HEK293 (cell line): ENCODE measurements around the gene BRD2.

Experiments
- GLI4 ChIP-seq: fragments of 450-650 bp; formaldehyde crosslinking; IDR thresholded peaks from 2 replicates; pipeline ENCODE4 v1.5.1; 2016; ENCODE audit warnings: missing biosample characterization, missing genetic modification characterization
- MEIS1 ChIP-seq: sonication (generic); formaldehyde crosslinking; IDR thresholded peaks from 2 replicates; pipeline ENCODE4 v1.8.1; 2022; ENCODE audit warnings: missing genetic modification reagents, mild to moderate bottlenecking, borderline replicate concordance
- MYNN ChIP-seq: fragments of 450-650 bp; formaldehyde crosslinking; IDR thresholded peaks from 2 replicates; pipeline ENCODE4 v1.5.1; 2016; ENCODE audit warnings: missing biosample characterization, missing genetic modification characterization, borderline replicate concordance
- PRDM6 ChIP-seq: fragments of 450-650 bp; formaldehyde crosslinking; IDR thresholded peaks from 2 replicates; pipeline ENCODE4 v1.5.1; 2017; ENCODE audit warnings: missing biosample characterization, missing genetic modification characterization
- SP3 ChIP-seq: fragments of 450-650 bp; formaldehyde crosslinking; IDR thresholded peaks from 2 replicates; pipeline ENCODE4 v1.5.1; 2016; ENCODE audit warnings: missing biosample characterization, missing genetic modification characterization
- YY1 ChIP-seq: fragments of 450-650 bp; formaldehyde crosslinking; IDR thresholded peaks from 2 replicates; pipeline ENCODE4 v1.5.1; 2018; ENCODE audit warnings: missing biosample characterization, missing genetic modification characterization
- ZFP69B ChIP-seq: fragments of 450-650 bp; formaldehyde crosslinking; IDR thresholded peaks from 2 replicates; pipeline ENCODE4 v1.5.1; 2016; ENCODE audit warnings: missing biosample characterization, missing genetic modification characterization
- ZNF146 ChIP-seq: fragments of 450-650 bp; formaldehyde crosslinking; IDR thresholded peaks from 2 replicates; pipeline ENCODE4 v1.5.1; 2016; ENCODE audit warnings: missing biosample characterization, missing genetic modification characterization
- ZNF16 ChIP-seq: fragments of 450-650 bp; formaldehyde crosslinking; IDR thresholded peaks from 2 replicates; pipeline ENCODE4 v1.5.1; 2016; ENCODE audit warnings: low read depth, missing biosample characterization, missing genetic modification characterization
- ZNF366 ChIP-seq: fragments of 450-650 bp; formaldehyde crosslinking; conservative IDR thresholded peaks from 2 replicates; pipeline ENCODE4 v1.5.1; 2016; ENCODE audit warnings: missing biosample characterization, missing genetic modification characterization
- ZNF391 ChIP-seq: fragments of 450-650 bp; formaldehyde crosslinking; IDR thresholded peaks from 2 replicates; pipeline ENCODE4 v1.5.1; 2016; ENCODE audit warnings: low read depth, missing biosample characterization, missing genetic modification characterization, borderline replicate concordance
- ZNF426 ChIP-seq: fragments of 450-650 bp; formaldehyde crosslinking; IDR thresholded peaks from 2 replicates; pipeline ENCODE4 v1.5.1; 2017; ENCODE audit warnings: missing biosample characterization, missing genetic modification characterization, mild to moderate bottlenecking, inconsistent platforms, moderate library complexity
- ZNF433 ChIP-seq: fragments of 450-650 bp; formaldehyde crosslinking; IDR thresholded peaks from 2 replicates; pipeline ENCODE4 v1.5.1; 2016; ENCODE audit warnings: missing biosample characterization, missing genetic modification characterization, low read depth
- ZNF449 ChIP-seq: fragments of 450-650 bp; formaldehyde crosslinking; IDR thresholded peaks from 2 replicates; pipeline ENCODE4 v1.5.1; 2017; ENCODE audit warnings: missing biosample characterization, mild to moderate bottlenecking, missing genetic modification characterization, moderate library complexity
- ZNF510 ChIP-seq: fragments of 450-650 bp; formaldehyde crosslinking; IDR thresholded peaks from 2 replicates; pipeline ENCODE4 v1.5.1; 2018; ENCODE audit warnings: mild to moderate bottlenecking, missing genetic modification characterization, missing biosample characterization; ENCODE audit not compliant: insufficient replicate concordance
- ZNF513 ChIP-seq: fragments of 450-650 bp; IDR thresholded peaks from 2 replicates; pipeline ENCODE4 v1.5.1; 2018; ENCODE audit warnings: missing biosample characterization, missing genetic modification characterization
- ZNF624 ChIP-seq: fragments of 450-650 bp; formaldehyde crosslinking; IDR thresholded peaks from 2 replicates; pipeline ENCODE4 v1.5.1; 2017; ENCODE audit warnings: missing biosample characterization, missing genetic modification characterization
- ZNF747 ChIP-seq: fragments of 450-650 bp; formaldehyde crosslinking; IDR thresholded peaks from 2 replicates; pipeline ENCODE4 v1.5.1; 2016; ENCODE audit warnings: missing biosample characterization, missing genetic modification characterization
- ZNF785 ChIP-seq: fragments of 450-650 bp; formaldehyde crosslinking; IDR thresholded peaks from 2 replicates; pipeline ENCODE4 v1.5.1; 2016; ENCODE audit warnings: missing biosample characterization, missing genetic modification characterization
- ZNF791 ChIP-seq: fragments of 450-650 bp; formaldehyde crosslinking; IDR thresholded peaks from 2 replicates; pipeline ENCODE4 v1.5.1; 2016; ENCODE audit warnings: missing biosample characterization, missing genetic modification characterization
- ZNF792 ChIP-seq: fragments of 450-650 bp; formaldehyde crosslinking; IDR thresholded peaks from 2 replicates; pipeline ENCODE4 v1.5.1; 2016; ENCODE audit warnings: missing biosample characterization, missing genetic modification characterization
- ZSCAN5A ChIP-seq: fragments of 450-650 bp; formaldehyde crosslinking; IDR thresholded peaks from 2 replicates; pipeline ENCODE4 v1.5.1; 2016; ENCODE audit warnings: missing biosample characterization, missing genetic modification characterization
- ZXDB ChIP-seq: fragments of 450-650 bp; formaldehyde crosslinking; IDR thresholded peaks from 2 replicates; pipeline ENCODE4 v1.5.1; 2016; ENCODE audit warnings: missing biosample characterization, missing genetic modification characterization

Gene BRD2

GRCh38 chr6:32971581-32972352 lies 3.4 kb downstream of the BRD2 start (continued):
- TF ChIP-seq ZNF366 (tag by site-specific recombination) (peak; percentile 42; the same call in 1 of the 2 replicates), ZNF624 (tag by site-specific recombination) (0 out of 2 replicates have a peak, but pooled peaks have one; percentile 83), ZNF16 (tag by site-specific recombination) (no peak), ZNF792 (tag by site-specific recombination) (no peak), ZNF433 (no peak), MYNN (tag by site-specific recombination) (no peak), MEIS1 (CRISPR knock-in tag) (no peak), ZNF426 (no peak), ZNF513 (peak; percentile 60; the same call in 1 of the 2 replicates), SP3 (tag by site-specific recombination) (peak; percentile 81), ZNF747 (tag by site-specific recombination) (no peak), PRDM6 (peak; percentile 49; the same call in 1 of the 2 replicates), ZNF449 (tag by site-specific recombination) (peak; percentile 96), ZNF510 (tag by site-specific recombination) (no peak), ZSCAN5A (tag by site-specific recombination) (no peak; the same call in 1 of the 2 replicates), ZNF791 (tag by site-specific recombination) (no peak), ZFP69B (tag by site-specific recombination) (0 out of 2 replicates have a peak, but pooled peaks have one; percentile 25), YY1 (peak; percentile 96), GLI4 (tag by site-specific recombination) (peak; percentile 96), ZXDB (peak; percentile 83), ZNF146 (tag by site-specific recombination) (no peak; the same call in none of the 2 replicates), ZNF391 (tag by site-specific recombination) (0 out of 2 replicates have a peak, but pooled peaks have one; percentile 96), ZNF785 (peak; percentile 42; the same call in 1 of the 2 replicates)
